GM21619 (cell line): ENCODE measurements around the gene ETS1.

Source experiments
- ATAC-seq: cut with Tn5 transposase; IDR thresholded peaks from one replicate; pipeline ENCODE4 v1.9.1; 2021; ENCODE audit not compliant: unreplicated experiment

Gene ETS1

GRCh38 chr11:128503245-128503991 is 83.9 kb downstream of the ETS1 start:
- no peak for ATAC-seq

GRCh38 chr11:128502726-128503125 is 84.6 kb downstream of the ETS1 start:
- ATAC-seq: no peak

- no peak for ATAC-seq
Observed at GRCh38 chr11:128501632-128502549, 85.5 kb downstream of the ETS1 start.

- no peak for ATAC-seq
Observed at GRCh38 chr11:128501008-128501407, 86.3 kb downstream of the ETS1 start.

GRCh38 chr11:128500493-128500892 is 86.9 kb downstream of the ETS1 start:
- no peak for ATAC-seq

GRCh38 chr11:128499613-128500253 is 87.6 kb downstream of the ETS1 start:
- ATAC-seq: no peak

- ATAC-seq: no peak
Observed at GRCh38 chr11:128498721-128499245, 88.6 kb downstream of the ETS1 start.

GRCh38 chr11:128497776-128498095 is 89.6 kb downstream of the ETS1 start:
- no peak for ATAC-seq

- peak; percentile 64 for ATAC-seq
Observed at GRCh38 chr11:128497061-128497775, 90.1 kb downstream of the ETS1 start.

- no peak for ATAC-seq
Observed at GRCh38 chr11:128496692-128497060, 90.7 kb downstream of the ETS1 start.

GRCh38 chr11:128496249-128496648 is 91.1 kb downstream of the ETS1 start:
- ATAC-seq: no peak

- ATAC-seq: no peak
Observed at GRCh38 chr11:128494418-128495332, 92.7 kb downstream of the ETS1 start.

- no peak for ATAC-seq
Observed at GRCh38 chr11:128493570-128493965, 93.8 kb downstream of the ETS1 start.

- ATAC-seq: no peak
Observed at GRCh38 chr11:128492903-128493569, 94.3 kb downstream of the ETS1 start.

GRCh38 chr11:128492461-128492860 is 94.9 kb downstream of the ETS1 start:
- ATAC-seq: no peak

- no peak for ATAC-seq
Observed at GRCh38 chr11:128491195-128491936, 96.0 kb downstream of the ETS1 start.

- no peak for ATAC-seq
Observed at GRCh38 chr11:128490092-128490491, 97.3 kb downstream of the ETS1 start.

- no peak for ATAC-seq
Observed at GRCh38 chr11:128488471-128488870, 98.9 kb downstream of the ETS1 start.

GRCh38 chr11:128487978-128488377 is 99.4 kb downstream of the ETS1 start:
- no peak for ATAC-seq
